Loucy (cell line): ENCODE measurements around the gene TREM2.

Source experiments
- H2AFZ ChIP-seq: fragments of 200-600 bp; sonication (generic); 2 replicates; pipeline ENCODE4 v1.6.0; 2016; ENCODE audit warnings: antibody characterized with exemption, mild to moderate bottlenecking, low read length, moderate library complexity
- H3F3A ChIP-seq: fragments of 200-600 bp; 2 replicates; pipeline ENCODE4 v1.6.0; 2016; ENCODE audit warnings: antibody characterized with exemption, low read depth, mild to moderate bottlenecking
- H3K27me3 ChIP-seq: fragments of 200-600 bp; sonication (generic); 2 replicates; pipeline ENCODE4 v1.6.1; 2014; ENCODE audit warnings: low read length, mild to moderate bottlenecking; ENCODE audit not compliant: insufficient read depth, poor library complexity, severe bottlenecking
- H3K36me3 ChIP-seq: fragments of 200-600 bp; sonication (generic); 2 replicates; pipeline ENCODE4 v1.6.1; 2016; ENCODE audit warnings: low read length; ENCODE audit not compliant: insufficient read depth
- H3K4me1 ChIP-seq: fragments of 200-600 bp; sonication (generic); 2 replicates; pipeline ENCODE4 v1.5.1; 2014; ENCODE audit warnings: low read length, mild to moderate bottlenecking; ENCODE audit not compliant: insufficient read depth, poor library complexity, severe bottlenecking
- H3K4me2 ChIP-seq: fragments of 200-600 bp; sonication (generic); 2 replicates; pipeline ENCODE4 v1.6.0; 2014; ENCODE audit warnings: antibody characterized with exemption, low read length, low read depth, mild to moderate bottlenecking; ENCODE audit not compliant: poor library complexity, severe bottlenecking
- H3K4me3 ChIP-seq: fragments of 200-600 bp; sonication (generic); 2 replicates; pipeline ENCODE4 v1.5.1; 2014; ENCODE audit warnings: low read length, mild to moderate bottlenecking, mixed read lengths; ENCODE audit not compliant: poor library complexity, severe bottlenecking
- H3K79me2 ChIP-seq: fragments of 200-600 bp; sonication (generic); 2 replicates; pipeline ENCODE4 v1.6.1; 2014; ENCODE audit warnings: low read length; ENCODE audit not compliant: insufficient read depth
- H3K9ac ChIP-seq: fragments of 200-600 bp; sonication (generic); 2 replicates; pipeline ENCODE4 v1.6.0; 2014; ENCODE audit warnings: mild to moderate bottlenecking, low read depth, low read length, moderate library complexity; ENCODE audit not compliant: poor library complexity, severe bottlenecking
- H3K9me2 ChIP-seq: fragments of 200-600 bp; sonication (generic); replicated peaks from 2 replicates; pipeline ENCODE4 v1.6.1; 2016; ENCODE audit warnings: low read depth, low read length, mixed read lengths
- H3K9me3 ChIP-seq: fragments of 200-600 bp; sonication (generic); 2 replicates; pipeline ENCODE4 v1.6.1; 2014; ENCODE audit warnings: mild to moderate bottlenecking, antibody characterized with exemption, low read length, low read depth; ENCODE audit not compliant: insufficient read depth
- H4K20me1 ChIP-seq: fragments of 200-600 bp; sonication (generic); 2 replicates; pipeline ENCODE4 v1.6.0; 2014; ENCODE audit warnings: antibody characterized with exemption, low read length, mild to moderate bottlenecking; ENCODE audit not compliant: insufficient read depth, poor library complexity, severe bottlenecking
- CTCF ChIP-seq: fragments of 200-600 bp; sonication (generic); conservative IDR thresholded peaks from 2 replicates; pipeline ENCODE4 v1.5.1; 2014; ENCODE audit warnings: mild to moderate bottlenecking, antibody characterized with exemption, low read length
- EZH2phosphoT487 ChIP-seq: fragments of 200-600 bp; IDR thresholded peaks from 2 replicates; pipeline ENCODE4 v1.6.1; 2018; ENCODE audit warnings: antibody characterized with exemption, mild to moderate bottlenecking, moderate library complexity, borderline replicate concordance

Gene TREM2

GRCh38 chr6:41160933-41161332 is 2.0 kb downstream of the TREM2 start:
- Histone ChIP-seq H3K4me2 (no peak overlapping the region), H3K9me3 (no peaks in the 10 kb centered on the region), H3F3A (no peaks in the 10 kb centered on the region), H4K20me1 (no peaks in the 10 kb centered on the region), H3K36me3 (no peaks in the 10 kb centered on the region), H3K4me3 (no peak overlapping the region), H2AFZ (no peak overlapping the region), H3K79me2 (no peaks in the 10 kb centered on the region), H3K9ac (no peak overlapping the region), H3K9me2 (no peaks in the 10 kb centered on the region), H3K27me3 (no peaks in the 10 kb centered on the region), H3K4me1 (no peaks in the 10 kb centered on the region)
- TF ChIP-seq EZH2phosphoT487 (no peak), CTCF (no peak)

GRCh38 chr6:41159415-41160082 is 3.4 kb downstream of the TREM2 start:
- no peaks in the 10 kb centered on the region for H3K79me2 ChIP-seq
- H3K4me3 ChIP-seq = no peak overlapping the region
- TF ChIP-seq CTCF = no peak
- no peak for TF ChIP-seq EZH2phosphoT487
- H3F3A ChIP-seq = no peaks in the 10 kb centered on the region
- H2AFZ ChIP-seq = no peak overlapping the region
- H3K9ac ChIP-seq = no peak overlapping the region
- H3K9me2 ChIP-seq = no peaks in the 10 kb centered on the region
- no peaks in the 10 kb centered on the region for H3K36me3 ChIP-seq
- no peaks in the 10 kb centered on the region for H4K20me1 ChIP-seq
- no peak overlapping the region for H3K4me2 ChIP-seq
- H3K4me1 ChIP-seq = no peaks in the 10 kb centered on the region
- no peaks in the 10 kb centered on the region for H3K9me3 ChIP-seq
- H3K27me3 ChIP-seq = no peaks in the 10 kb centered on the region

- no peaks in the 10 kb centered on the region for H3K9me3 ChIP-seq
- H2AFZ ChIP-seq = no peak overlapping the region
- H3K27me3 ChIP-seq = no peaks in the 10 kb centered on the region
- H3F3A ChIP-seq = no peaks in the 10 kb centered on the region
- H3K9ac ChIP-seq = no peak overlapping the region
- no peak overlapping the region for H3K4me2 ChIP-seq
- H3K9me2 ChIP-seq = no peaks in the 10 kb centered on the region
- no peaks in the 10 kb centered on the region for H3K36me3 ChIP-seq
- H3K79me2 ChIP-seq = no peaks in the 10 kb centered on the region
- TF ChIP-seq EZH2phosphoT487 = no peak
- no peak for TF ChIP-seq CTCF
- no peaks in the 10 kb centered on the region for H4K20me1 ChIP-seq
- no peak overlapping the region for H3K4me3 ChIP-seq
- no peaks in the 10 kb centered on the region for H3K4me1 ChIP-seq
Observed at GRCh38 chr6:41157323-41157722, 5.6 kb downstream of the TREM2 start.
